Esophagus muscularis mucosa (tissue), 3 donors: Measurements from ENCODE around the gene PGAP1.

Experiments used
- EP300 ChIP-seq: sonication (generic); formaldehyde crosslinking; IDR thresholded peaks from one replicate; pipeline ENCODE4 v1.6.1; 2017; ENCODE audit warnings: antibody characterized with exemption
- TF ChIP-seq, protein P1 (sequence below), 3 experiments: fragments of 200-600 bp in 2 of 3; fragments of 450-650 bp in 1 of 3; sonication (generic) in 2 of 3; IDR thresholded peaks; one replicate each; pipeline ENCODE4 v1.5.1; 2017 to 2019; ENCODE audit warnings: antibody characterized with exemption in 3 of 3, mild to moderate bottlenecking in 2 of 3, moderate library complexity in 1 of 3

DNA sequence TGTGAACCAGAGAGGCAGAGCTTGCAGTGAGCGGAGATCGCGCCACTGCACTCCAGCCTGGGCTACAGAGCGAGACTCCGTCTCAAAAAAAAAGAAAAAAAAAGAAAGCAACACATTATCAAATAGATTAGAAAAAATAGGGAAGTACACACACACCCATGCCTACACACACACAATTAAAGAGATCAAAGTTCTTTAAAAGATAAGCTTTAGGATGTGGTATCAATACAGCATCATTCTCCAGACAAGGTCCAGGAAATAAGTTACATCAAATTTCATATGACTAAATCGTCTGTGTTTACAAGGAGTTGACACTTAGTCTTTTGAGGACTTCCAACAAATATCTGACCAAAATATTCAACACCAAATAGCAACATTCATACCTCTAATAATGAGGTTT is 25.7 kb downstream of the PGAP1 start:
- TF ChIP-seq, protein P1, sequence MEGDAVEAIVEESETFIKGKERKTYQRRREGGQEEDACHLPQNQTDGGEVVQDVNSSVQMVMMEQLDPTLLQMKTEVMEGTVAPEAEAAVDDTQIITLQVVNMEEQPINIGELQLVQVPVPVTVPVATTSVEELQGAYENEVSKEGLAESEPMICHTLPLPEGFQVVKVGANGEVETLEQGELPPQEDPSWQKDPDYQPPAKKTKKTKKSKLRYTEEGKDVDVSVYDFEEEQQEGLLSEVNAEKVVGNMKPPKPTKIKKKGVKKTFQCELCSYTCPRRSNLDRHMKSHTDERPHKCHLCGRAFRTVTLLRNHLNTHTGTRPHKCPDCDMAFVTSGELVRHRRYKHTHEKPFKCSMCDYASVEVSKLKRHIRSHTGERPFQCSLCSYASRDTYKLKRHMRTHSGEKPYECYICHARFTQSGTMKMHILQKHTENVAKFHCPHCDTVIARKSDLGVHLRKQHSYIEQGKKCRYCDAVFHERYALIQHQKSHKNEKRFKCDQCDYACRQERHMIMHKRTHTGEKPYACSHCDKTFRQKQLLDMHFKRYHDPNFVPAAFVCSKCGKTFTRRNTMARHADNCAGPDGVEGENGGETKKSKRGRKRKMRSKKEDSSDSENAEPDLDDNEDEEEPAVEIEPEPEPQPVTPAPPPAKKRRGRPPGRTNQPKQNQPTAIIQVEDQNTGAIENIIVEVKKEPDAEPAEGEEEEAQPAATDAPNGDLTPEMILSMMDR (IDR thresholded peaks at IDR 0.05) = no peak
- TF ChIP-seq EP300 = no peak
